Measurements from ENCODE around the gene HOXA9.

The HOXA9 gene

GRCh38 chr7:27166531-27167505 lies 1.5 kb upstream of the HOXA9 start:
- no peak for TF ChIP-seq GLIS3 (CRISPR knock-in tag; IDR thresholded peaks at IDR 0.05)
- no peak for TF ChIP-seq SNAI2 (CRISPR knock-in tag; IDR thresholded peaks at IDR 0.05)
- no peak for TF ChIP-seq ZNF70 (CRISPR knock-in tag; IDR thresholded peaks at IDR 0.05)
- no peak for TF ChIP-seq RARB (CRISPR knock-in tag; IDR thresholded peaks at IDR 0.05)
- no peak for TF ChIP-seq PATZ1 (CRISPR knock-in tag; IDR thresholded peaks at IDR 0.05; ENCODE audit: borderline replicate concordance)
- no peak for TF ChIP-seq ZNF565 (CRISPR knock-in tag; conservative IDR thresholded peaks at IDR 0.05; ENCODE audit: low read depth)
- no peak for TF ChIP-seq CSDC2 (CRISPR knock-in tag; IDR thresholded peaks at IDR 0.05)
- no peak for TF ChIP-seq CREB5 (CRISPR knock-in tag; IDR thresholded peaks at IDR 0.05; ENCODE audit: low read depth)
- no peak for TF ChIP-seq POU6F1 (CRISPR knock-in tag; IDR thresholded peaks at IDR 0.05; ENCODE audit: borderline replicate concordance, low read depth)
- no peak for TF ChIP-seq ARNTL (CRISPR knock-in tag; IDR thresholded peaks at IDR 0.05; ENCODE audit: borderline replicate concordance, low read depth)
- no peak for TF ChIP-seq ZFP3 (CRISPR knock-in tag; IDR thresholded peaks at IDR 0.05)
- no peak for TF ChIP-seq CSRNP3 (CRISPR knock-in tag; IDR thresholded peaks at IDR 0.05)
- no peak for TF ChIP-seq OSR1 (CRISPR knock-in tag; IDR thresholded peaks at IDR 0.05)
- no peak for TF ChIP-seq ZNF8 (CRISPR knock-in tag; IDR thresholded peaks at IDR 0.05)
- TF ChIP-seq TCF4 (CRISPR knock-in tag; IDR thresholded peaks at IDR 0.05; ENCODE audit: borderline replicate concordance) = no peak
- TF ChIP-seq ESRRG (CRISPR knock-in tag; IDR thresholded peaks at IDR 0.05) = no peak
- TF ChIP-seq ZC3H10 (CRISPR knock-in tag; IDR thresholded peaks at IDR 0.05) = no peak
- no peak for TF ChIP-seq TSHZ2 (CRISPR knock-in tag; IDR thresholded peaks at IDR 0.05)
- ATAC-seq = no peak

- TF ChIP-seq ARNTL (CRISPR knock-in tag; IDR thresholded peaks at IDR 0.05; ENCODE audit: borderline replicate concordance, low read depth) (no peak), TSHZ2 (CRISPR knock-in tag; IDR thresholded peaks at IDR 0.05) (no peak), RARB (CRISPR knock-in tag; IDR thresholded peaks at IDR 0.05) (no peak), ZFP30 (CRISPR knock-in tag; IDR thresholded peaks at IDR 0.05) (no peak), PATZ1 (CRISPR knock-in tag; IDR thresholded peaks at IDR 0.05; ENCODE audit: borderline replicate concordance) (no peak), TCF4 (CRISPR knock-in tag; IDR thresholded peaks at IDR 0.05; ENCODE audit: borderline replicate concordance) (no peak), ZC3H10 (CRISPR knock-in tag; IDR thresholded peaks at IDR 0.05) (no peak), ZNF8 (CRISPR knock-in tag; IDR thresholded peaks at IDR 0.05) (no peak), ZNF70 (CRISPR knock-in tag; IDR thresholded peaks at IDR 0.05) (no peak), ZFP3 (CRISPR knock-in tag; IDR thresholded peaks at IDR 0.05) (no peak), ESRRG (CRISPR knock-in tag; IDR thresholded peaks at IDR 0.05) (no peak), CSRNP3 (CRISPR knock-in tag; IDR thresholded peaks at IDR 0.05) (no peak)
- no peak for ATAC-seq
Observed at GRCh38 chr7:27165996-27166530, 726 bp upstream of the HOXA9 start.
